ENCODE data around the gene CYP4F22. TPM values are rescaled to one million over a fixed set of nuclear protein-coding genes. Genes with fewer than 3 reads are reported as not detected.

Gene CYP4F22
- not detected for total RNA-seq
- not detected for polyA plus RNA-seq (2013, experiment 1 of 2)
- polyA plus RNA-seq (2013, experiment 2 of 2), result not detected
- long read RNA-seq, experiment 1, result 0 reads
- long read RNA-seq, experiment 2, result 0 reads
- long read RNA-seq, experiment 3, result 0 reads
- long read RNA-seq, experiment 4, result 0 reads

- Mint-ChIP-seq H3K9me3 (peaks cover 81% of the 10 kb centered on the region), H3K27ac (no peak within 1 kb of the TSS), H3K4me3 (no peak within 1 kb of the TSS), H3K36me3 (ENCODE audit: low read depth) (peaks cover 3% of the 10 kb centered on the region), H3K4me1 (no peaks in the 10 kb centered on the region), H3K27me3 (ENCODE audit: insufficient read depth) (peaks cover 4% of the 10 kb centered on the region)
- Histone ChIP-seq H3K4me1 (ENCODE audit: control insufficient read depth, insufficient read depth, low read length) (no peaks in the 10 kb centered on the region), H3K36me3 (ENCODE audit: control insufficient read depth, insufficient read depth, low read length) (no peaks in the 10 kb centered on the region), H3K9me3 (ENCODE audit: control insufficient read depth, low read length) (peaks cover 27% of the 10 kb centered on the region), H3K9ac (ENCODE audit: extremely low read depth, low read length, poor library complexity, severe bottlenecking) (no peak within 1 kb of the TSS), H3K4me3 (ENCODE audit: low read length) (no peak within 1 kb of the TSS), H3K27me3 (ENCODE audit: control insufficient read depth, insufficient read depth, low read length, poor library complexity, severe bottlenecking) (no peaks in the 10 kb centered on the region), H3K27ac (ENCODE audit: low read depth, low read length) (no peak within 1 kb of the TSS)
- no peak for TF ChIP-seq CTCF (conservative IDR thresholded peaks at IDR 0.05)
- DNase-seq, result peak; percentile 68
- WGBS, 2 experiments (ENCODE audit: insufficient coverage in 1 of 2, insufficient read length in 1 of 2), result 89 to 92% methylated on average over 13 to 52 of the region's 52 CpGs
Observed at GRCh38 chr19:15508035-15508710, at the start of gene CYP4F22. CYP4F22 (plus strand) TSS chr19:15508525; CDS start chr19:15525337, 16,812 bp downstream.

- 74% methylated on average over 2 of the region's 2 CpGs; no CpG with 5 or more reads in 1 of the 2 experiments for WGBS, 2 experiments (ENCODE audit: insufficient coverage in 1 of 2, insufficient read length in 1 of 2)
- H3K27ac Mint-ChIP-seq, result no peak overlapping the region
Observed at GRCh38 chr19:15461694-15462093, 46.6 kb upstream of the CYP4F22 start.

GRCh38 chr19:15463861-15464371 lies 44.4 kb upstream of the CYP4F22 start:
- peaks cover 34% of the 10 kb centered on the region for H3K27me3 ChIP-seq (ENCODE audit: control insufficient read depth, insufficient read depth, low read length, poor library complexity, severe bottlenecking)
- TF ChIP-seq CTCF (conservative IDR thresholded peaks at IDR 0.05), result no peak
- peaks cover 80% of the 10 kb centered on the region for H3K27me3 Mint-ChIP-seq (ENCODE audit: insufficient read depth)
- no peak overlapping the region for H3K4me3 Mint-ChIP-seq
- 83 to 87% methylated on average over 17 to 21 of the region's 25 CpGs for WGBS, 2 experiments (ENCODE audit: insufficient coverage in 1 of 2, insufficient read length in 1 of 2)
- peaks cover under 1% of the 10 kb centered on the region for H3K9me3 Mint-ChIP-seq
- no peaks in the 10 kb centered on the region for H3K4me1 ChIP-seq (ENCODE audit: control insufficient read depth, insufficient read depth, low read length)
- H3K27ac Mint-ChIP-seq, result no peak overlapping the region
- DNase-seq, result peak; percentile 70
- H3K4me3 ChIP-seq (ENCODE audit: low read length), result no peak overlapping the region
- no peaks in the 10 kb centered on the region for H3K4me1 Mint-ChIP-seq
- no peaks in the 10 kb centered on the region for H3K9me3 ChIP-seq (ENCODE audit: control insufficient read depth, low read length)
- no peaks in the 10 kb centered on the region for H3K36me3 ChIP-seq (ENCODE audit: control insufficient read depth, insufficient read depth, low read length)
- no peak overlapping the region for H3K9ac ChIP-seq (ENCODE audit: extremely low read depth, low read length, poor library complexity, severe bottlenecking)
- H3K36me3 Mint-ChIP-seq (ENCODE audit: low read depth), result no peaks in the 10 kb centered on the region
- H3K27ac ChIP-seq (ENCODE audit: low read depth, low read length), result no peak overlapping the region

More at GRCh38 chr19:15461694-15462093, 46.6 kb upstream of the CYP4F22 start:
- TF ChIP-seq CTCF (conservative IDR thresholded peaks at IDR 0.05), result no peak
- Histone ChIP-seq H3K9ac (ENCODE audit: extremely low read depth, low read length, poor library complexity, severe bottlenecking) (no peak overlapping the region), H3K27ac (ENCODE audit: low read depth, low read length) (no peak overlapping the region), H3K36me3 (ENCODE audit: control insufficient read depth, insufficient read depth, low read length) (no peaks in the 10 kb centered on the region), H3K27me3 (ENCODE audit: control insufficient read depth, insufficient read depth, low read length, poor library complexity, severe bottlenecking) (peaks cover 37% of the 10 kb centered on the region), H3K4me3 (ENCODE audit: low read length) (no peak overlapping the region), H3K4me1 (ENCODE audit: control insufficient read depth, insufficient read depth, low read length) (no peaks in the 10 kb centered on the region), H3K9me3 (ENCODE audit: control insufficient read depth, low read length) (no peaks in the 10 kb centered on the region)
- Mint-ChIP-seq H3K27me3 (ENCODE audit: insufficient read depth) (peaks cover 77% of the 10 kb centered on the region), H3K36me3 (ENCODE audit: low read depth) (no peaks in the 10 kb centered on the region), H3K9me3 (no peaks in the 10 kb centered on the region), H3K4me1 (no peaks in the 10 kb centered on the region), H3K4me3 (no peak overlapping the region)
- no peak for DNase-seq
